ENCODE results near the gene PSENEN.

DNA sequence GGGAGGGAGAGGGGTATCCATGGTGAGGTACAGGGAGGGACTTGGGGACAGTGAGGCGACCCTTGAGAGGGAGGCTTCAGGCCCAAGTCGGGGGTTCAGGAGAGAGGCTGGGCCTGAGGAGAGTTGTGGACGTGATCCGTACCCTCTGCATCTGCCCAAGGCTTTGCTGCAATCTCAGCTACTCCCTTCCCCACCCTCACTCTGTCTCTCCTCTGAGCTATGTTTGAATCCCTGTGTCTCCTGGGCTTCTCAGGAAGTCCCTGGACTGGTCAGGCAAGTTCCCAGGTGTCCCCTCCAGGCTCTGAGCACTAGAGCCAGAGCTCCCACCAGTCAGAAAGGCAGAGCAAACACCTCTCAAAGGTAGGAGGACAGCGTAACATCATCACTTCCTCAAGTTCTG is 4.7 kb downstream of the PSENEN start:
- TF ChIP-seq, protein P1, sequence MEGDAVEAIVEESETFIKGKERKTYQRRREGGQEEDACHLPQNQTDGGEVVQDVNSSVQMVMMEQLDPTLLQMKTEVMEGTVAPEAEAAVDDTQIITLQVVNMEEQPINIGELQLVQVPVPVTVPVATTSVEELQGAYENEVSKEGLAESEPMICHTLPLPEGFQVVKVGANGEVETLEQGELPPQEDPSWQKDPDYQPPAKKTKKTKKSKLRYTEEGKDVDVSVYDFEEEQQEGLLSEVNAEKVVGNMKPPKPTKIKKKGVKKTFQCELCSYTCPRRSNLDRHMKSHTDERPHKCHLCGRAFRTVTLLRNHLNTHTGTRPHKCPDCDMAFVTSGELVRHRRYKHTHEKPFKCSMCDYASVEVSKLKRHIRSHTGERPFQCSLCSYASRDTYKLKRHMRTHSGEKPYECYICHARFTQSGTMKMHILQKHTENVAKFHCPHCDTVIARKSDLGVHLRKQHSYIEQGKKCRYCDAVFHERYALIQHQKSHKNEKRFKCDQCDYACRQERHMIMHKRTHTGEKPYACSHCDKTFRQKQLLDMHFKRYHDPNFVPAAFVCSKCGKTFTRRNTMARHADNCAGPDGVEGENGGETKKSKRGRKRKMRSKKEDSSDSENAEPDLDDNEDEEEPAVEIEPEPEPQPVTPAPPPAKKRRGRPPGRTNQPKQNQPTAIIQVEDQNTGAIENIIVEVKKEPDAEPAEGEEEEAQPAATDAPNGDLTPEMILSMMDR (IDR thresholded peaks at IDR 0.05): no peak
- no peak for TF ChIP-seq POLR2A (IDR thresholded peaks at IDR 0.05)
